ENCODE measurements around the gene OTOF.

GRCh38 chr2:26489213-26489850 is 11.4 kb upstream of the OTOF start:
- no peak for TF ChIP-seq EZH2 (optimal IDR thresholded peaks at IDR 0.05; ENCODE audit: low read depth, low read length)
- no peak for TF ChIP-seq CTCF (IDR thresholded peaks at IDR 0.05; ENCODE audit: low read length)
- no peak for TF ChIP-seq EZH2phosphoT487 (IDR thresholded peaks at IDR 0.05; ENCODE audit: low read length)

Data from MM.1S (cell line).